ENCODE data around the gene ERC1.
"Not testable (repeated sequence)": the region's sequence is repeated elsewhere in the genome, so short reads cannot be mapped to it uniquely, and the experiment has no call there.

ERC1 gene

DNA sequence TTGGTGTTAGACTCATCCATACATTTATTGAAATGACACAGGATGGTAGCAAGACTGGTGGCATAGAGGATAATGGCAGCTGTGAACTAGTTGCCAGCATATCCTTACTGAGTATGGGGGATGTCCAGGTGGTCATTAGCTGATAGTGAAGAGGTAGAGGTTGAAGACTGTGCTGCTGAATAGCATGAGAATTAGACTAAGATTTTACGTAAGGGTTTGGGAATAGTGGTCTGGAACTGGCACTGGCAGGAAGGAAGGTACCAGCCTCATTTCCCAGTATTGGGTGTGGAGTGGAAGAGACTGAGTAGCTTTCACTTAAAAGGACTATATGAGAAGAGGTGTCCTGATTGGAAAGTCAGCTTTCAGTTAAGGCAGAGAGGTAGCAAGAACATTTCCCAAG is 6.5 kb downstream of the ERC1 start:
- Histone ChIP-seq H3K27ac (ENCODE audit: low read depth, low read length, poor library complexity, severe bottlenecking) (no peak overlapping the region), H3K4me1 (ENCODE audit: insufficient read depth, low read length, severe bottlenecking) (peaks cover 17% of the 10 kb centered on the region), H3K36me3 (ENCODE audit: insufficient read depth, low read length) (peaks cover 7% of the 10 kb centered on the region), H2AFZ (ENCODE audit: low read length) (no peak overlapping the region), H3F3A (ENCODE audit: insufficient read depth, low read length) (no peaks in the 10 kb centered on the region), H3K9me2 (ENCODE audit: low read depth, low read length) (no peaks in the 10 kb centered on the region), H3K79me2 (ENCODE audit: insufficient read depth, low read length) (peaks cover 5% of the 10 kb centered on the region; the same call in 1 of the 2 replicates), H3K4me2 (ENCODE audit: low read length) (no peak overlapping the region), H3K9ac (ENCODE audit: low read length) (no peak overlapping the region), H3K4me3 (ENCODE audit: low read depth, low read length, poor library complexity, severe bottlenecking) (no peak overlapping the region), H3K9me3 (ENCODE audit: low read length) (no peaks in the 10 kb centered on the region), H4K20me1 (ENCODE audit: insufficient read depth, low read length) (no peaks in the 10 kb centered on the region), H3K27me3 (ENCODE audit: insufficient read depth, low read length) (no peaks in the 10 kb centered on the region)
- TF ChIP-seq EZH2 (IDR thresholded peaks at IDR 0.05; ENCODE audit: borderline replicate concordance, low read length) = no peak
- TF ChIP-seq, protein P1, sequence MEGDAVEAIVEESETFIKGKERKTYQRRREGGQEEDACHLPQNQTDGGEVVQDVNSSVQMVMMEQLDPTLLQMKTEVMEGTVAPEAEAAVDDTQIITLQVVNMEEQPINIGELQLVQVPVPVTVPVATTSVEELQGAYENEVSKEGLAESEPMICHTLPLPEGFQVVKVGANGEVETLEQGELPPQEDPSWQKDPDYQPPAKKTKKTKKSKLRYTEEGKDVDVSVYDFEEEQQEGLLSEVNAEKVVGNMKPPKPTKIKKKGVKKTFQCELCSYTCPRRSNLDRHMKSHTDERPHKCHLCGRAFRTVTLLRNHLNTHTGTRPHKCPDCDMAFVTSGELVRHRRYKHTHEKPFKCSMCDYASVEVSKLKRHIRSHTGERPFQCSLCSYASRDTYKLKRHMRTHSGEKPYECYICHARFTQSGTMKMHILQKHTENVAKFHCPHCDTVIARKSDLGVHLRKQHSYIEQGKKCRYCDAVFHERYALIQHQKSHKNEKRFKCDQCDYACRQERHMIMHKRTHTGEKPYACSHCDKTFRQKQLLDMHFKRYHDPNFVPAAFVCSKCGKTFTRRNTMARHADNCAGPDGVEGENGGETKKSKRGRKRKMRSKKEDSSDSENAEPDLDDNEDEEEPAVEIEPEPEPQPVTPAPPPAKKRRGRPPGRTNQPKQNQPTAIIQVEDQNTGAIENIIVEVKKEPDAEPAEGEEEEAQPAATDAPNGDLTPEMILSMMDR (IDR thresholded peaks at IDR 0.05; ENCODE audit: low read length) = no peak

DNA sequence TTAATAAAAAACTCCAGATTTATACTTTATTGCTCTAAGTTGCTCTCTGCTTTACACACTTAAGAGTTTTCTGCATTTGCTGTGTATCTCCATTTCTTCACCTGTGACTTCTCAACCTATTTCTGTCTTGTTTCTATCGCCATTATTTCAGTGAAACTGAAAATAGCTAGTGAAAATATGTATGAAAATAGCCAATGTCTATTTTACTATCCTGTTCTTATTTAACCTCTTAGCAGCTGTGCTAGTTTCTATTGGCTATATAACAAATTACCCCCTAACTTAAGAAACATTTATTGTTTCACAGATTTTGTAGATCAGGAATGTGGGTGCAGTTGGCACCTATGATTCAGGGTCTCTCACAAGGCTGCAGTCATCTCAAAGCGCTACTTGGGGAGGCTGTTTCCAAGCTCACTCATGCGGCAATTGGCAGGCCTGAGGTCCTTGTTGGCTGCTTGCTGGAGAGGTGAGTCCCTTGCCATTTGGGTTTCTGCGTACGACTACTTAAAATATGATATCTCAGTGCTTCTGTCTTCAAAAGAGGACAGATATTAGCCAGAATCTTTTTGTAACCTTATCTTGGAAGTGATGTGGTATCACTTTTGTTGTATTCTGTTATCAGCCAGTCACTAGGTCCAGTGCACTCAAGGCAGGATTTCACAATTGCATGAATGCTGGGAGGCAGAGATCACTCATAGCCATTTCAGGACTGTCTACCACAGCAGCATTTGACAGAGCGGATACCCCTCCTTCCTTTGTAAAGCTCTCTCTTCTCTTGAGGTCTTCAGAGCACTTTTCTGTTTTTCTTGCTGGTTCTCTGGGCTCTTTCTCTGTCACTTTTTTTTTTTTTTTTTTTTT is 7.2 kb downstream of the ERC1 start:
- no peak overlapping the region; the same call in 1 of the 2 replicates for H3K4me2 ChIP-seq (ENCODE audit: low read length)
- no peak overlapping the region for H3K9ac ChIP-seq (ENCODE audit: low read length)
- no peaks in the 10 kb centered on the region for H3K9me2 ChIP-seq (ENCODE audit: low read depth, low read length)
- H3K27ac ChIP-seq (ENCODE audit: low read depth, low read length, poor library complexity, severe bottlenecking) = no peak overlapping the region
- no peaks in the 10 kb centered on the region for H3K9me3 ChIP-seq (ENCODE audit: low read length)
- no peak overlapping the region for H3K4me3 ChIP-seq (ENCODE audit: low read depth, low read length, poor library complexity, severe bottlenecking)
- TF ChIP-seq, protein P1 (IDR thresholded peaks at IDR 0.05; ENCODE audit: low read length) = no peak
- no peak for TF ChIP-seq EZH2 (IDR thresholded peaks at IDR 0.05; ENCODE audit: borderline replicate concordance, low read length)
- no peaks in the 10 kb centered on the region for H3F3A ChIP-seq (ENCODE audit: insufficient read depth, low read length)
- H4K20me1 ChIP-seq (ENCODE audit: insufficient read depth, low read length) = no peaks in the 10 kb centered on the region
- H3K36me3 ChIP-seq (ENCODE audit: insufficient read depth, low read length) = peaks cover 7% of the 10 kb centered on the region
- H3K4me1 ChIP-seq (ENCODE audit: insufficient read depth, low read length, severe bottlenecking) = peaks cover 14% of the 10 kb centered on the region
- no peak overlapping the region for H2AFZ ChIP-seq (ENCODE audit: low read length)
- H3K27me3 ChIP-seq (ENCODE audit: insufficient read depth, low read length) = no peaks in the 10 kb centered on the region
- H3K79me2 ChIP-seq (ENCODE audit: insufficient read depth, low read length) = peaks cover 5% of the 10 kb centered on the region; the same call in 1 of the 2 replicates

DNA sequence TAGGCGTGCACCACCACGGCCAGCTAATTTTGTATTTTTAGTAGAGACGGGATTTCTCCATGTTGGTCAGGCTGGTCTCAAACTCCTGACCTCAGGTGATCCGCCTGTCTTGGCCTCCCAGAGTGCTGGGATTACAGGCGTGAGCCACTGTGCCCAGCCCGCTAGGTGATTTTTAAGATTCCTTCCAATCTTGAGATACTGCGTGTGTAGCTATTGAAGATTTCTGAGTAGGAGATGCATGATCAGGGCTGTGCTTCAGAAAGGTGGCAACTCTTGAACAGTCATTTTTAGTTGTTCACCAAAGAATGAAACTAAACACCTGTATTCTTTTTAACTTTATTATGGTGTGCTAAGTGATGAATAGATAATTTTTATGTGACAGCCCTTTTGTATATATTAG is 8.7 kb downstream of the ERC1 start:
- not testable (repeated sequence) for H3F3A ChIP-seq (ENCODE audit: insufficient read depth, low read length); H3K9ac ChIP-seq (ENCODE audit: low read length); H3K9me3 ChIP-seq (ENCODE audit: low read length); H2AFZ ChIP-seq (ENCODE audit: low read length); H3K4me2 ChIP-seq (ENCODE audit: low read length); H3K79me2 ChIP-seq (ENCODE audit: insufficient read depth, low read length); H3K27me3 ChIP-seq (ENCODE audit: insufficient read depth, low read length); H3K36me3 ChIP-seq (ENCODE audit: insufficient read depth, low read length); H4K20me1 ChIP-seq (ENCODE audit: insufficient read depth, low read length); H3K9me2 ChIP-seq (ENCODE audit: low read depth, low read length); H3K27ac ChIP-seq (ENCODE audit: low read depth, low read length, poor library complexity, severe bottlenecking); H3K4me3 ChIP-seq (ENCODE audit: low read depth, low read length, poor library complexity, severe bottlenecking)
- H3K4me1 ChIP-seq (ENCODE audit: insufficient read depth, low read length, severe bottlenecking) = peaks cover 14% of the 10 kb centered on the region

DNA sequence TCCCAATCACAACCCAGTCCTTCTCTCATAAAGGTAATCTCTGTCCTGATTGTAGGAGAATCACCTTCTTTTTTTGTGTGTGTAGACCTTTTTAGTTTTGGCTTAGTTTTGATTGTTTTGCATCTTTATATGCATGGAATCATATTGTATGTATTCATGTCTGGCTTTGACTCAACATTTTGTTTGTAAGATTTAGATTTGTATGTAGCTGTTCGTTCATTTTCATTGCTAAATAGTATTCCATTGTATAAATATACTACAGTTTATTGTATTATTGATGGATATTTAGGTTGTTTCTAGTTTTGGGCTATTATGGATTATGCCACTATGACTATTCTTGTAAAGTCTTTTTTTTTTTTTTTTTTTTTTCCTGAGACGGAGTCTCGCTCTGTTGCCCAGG is 10.5 kb downstream of the ERC1 start:
- no peak overlapping the region for H3K4me3 ChIP-seq (ENCODE audit: low read depth, low read length, poor library complexity, severe bottlenecking)
- no peak overlapping the region for H2AFZ ChIP-seq (ENCODE audit: low read length)
- no peak overlapping the region for H3K27ac ChIP-seq (ENCODE audit: low read depth, low read length, poor library complexity, severe bottlenecking)
- no peaks in the 10 kb centered on the region for H4K20me1 ChIP-seq (ENCODE audit: insufficient read depth, low read length)
- H3K36me3 ChIP-seq (ENCODE audit: insufficient read depth, low read length) = peaks cover 7% of the 10 kb centered on the region
- no peaks in the 10 kb centered on the region for H3K9me2 ChIP-seq (ENCODE audit: low read depth, low read length)
- H3F3A ChIP-seq (ENCODE audit: insufficient read depth, low read length) = no peaks in the 10 kb centered on the region
- no peaks in the 10 kb centered on the region for H3K27me3 ChIP-seq (ENCODE audit: insufficient read depth, low read length)
- H3K9ac ChIP-seq (ENCODE audit: low read length) = no peak overlapping the region
- TF ChIP-seq, protein P1 (IDR thresholded peaks at IDR 0.05; ENCODE audit: low read length) = no peak
- no peak for TF ChIP-seq EZH2 (IDR thresholded peaks at IDR 0.05; ENCODE audit: borderline replicate concordance, low read length)
- peaks cover 14% of the 10 kb centered on the region for H3K4me1 ChIP-seq (ENCODE audit: insufficient read depth, low read length, severe bottlenecking)
- no peaks in the 10 kb centered on the region; the same call in 1 of the 2 replicates for H3K79me2 ChIP-seq (ENCODE audit: insufficient read depth, low read length)
- H3K9me3 ChIP-seq (ENCODE audit: low read length) = no peaks in the 10 kb centered on the region
- no peak overlapping the region for H3K4me2 ChIP-seq (ENCODE audit: low read length)

Data from OCI-LY1 (cell line).